Caki2 (cell line): ENCODE results near the gene STUM. TPM values are rescaled to one million over a fixed set of nuclear protein-coding genes. Genes with fewer than 3 reads are reported as not detected.

Source experiments
- DNase-seq: peaks from one replicate; pipeline ENCODE4 v3.0.0-alpha.2; 2015; ENCODE audit warnings: low read depth
- in situ Hi-C: cut with HindIII; loops from 2 replicates; pipeline ENCODE4 v1.10.0; 2016; ENCODE audit warnings: low sequenced_read_pairs, low pct_unique_long_range_greater_than_20kb, mixed read lengths
- total RNA-seq: library from RNA; depleted of rRNA; stranded (reverse); fragments of >200 nt; shearing (Covaris generic); gene quantifications from 2 replicates; pipeline ENCODE4 v1.2.3, GENCODE V29; 2014; ENCODE audit warnings: low replicate concordance

STUM gene
- total RNA-seq, 1 experiment from 2014 or later, result not detected

- in situ Hi-C loops, result no loop called here
These were observed 92.0 kb downstream of the STUM start for GRCh38 chr1:226640321-226641136.

GRCh38 chr1:226641671-226642231 is 93.2 kb downstream of the STUM start:
- in situ Hi-C loops, result no loop called here
- DNase-seq, result no peak

More at GRCh38 chr1:226640321-226641136, 92.0 kb downstream of the STUM start:
- no peak for DNase-seq

GRCh38 chr1:226642421-226642820 is 93.9 kb downstream of the STUM start:
- in situ Hi-C loops, result no loop called here
- DNase-seq, result no peak

DNA sequence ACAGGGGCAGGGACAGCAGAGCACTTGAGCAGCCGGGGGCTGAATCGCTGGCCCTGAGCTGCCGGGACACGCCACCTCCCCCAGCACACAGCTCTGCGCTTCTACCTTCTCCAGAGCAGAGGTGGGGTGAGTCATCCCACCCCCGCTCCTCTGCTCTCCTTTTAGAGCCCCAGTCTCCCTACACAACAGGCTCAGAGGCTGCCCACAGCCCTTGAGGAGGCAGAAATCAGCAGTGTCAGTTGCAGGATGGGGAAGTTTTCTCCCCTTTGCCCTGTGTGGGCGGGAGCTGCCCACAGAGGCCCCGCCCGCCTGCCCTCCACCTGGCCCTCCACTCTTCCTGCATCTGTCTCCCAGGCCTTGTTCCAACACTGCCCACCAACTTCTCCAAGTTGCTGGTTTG is 94.6 kb downstream of the STUM start:
- DNase-seq, result no peak
- in situ Hi-C loops, result no loop called here

GRCh38 chr1:226643611-226644540 is 95.3 kb downstream of the STUM start:
- in situ Hi-C loops, result no loop called here

DNA sequence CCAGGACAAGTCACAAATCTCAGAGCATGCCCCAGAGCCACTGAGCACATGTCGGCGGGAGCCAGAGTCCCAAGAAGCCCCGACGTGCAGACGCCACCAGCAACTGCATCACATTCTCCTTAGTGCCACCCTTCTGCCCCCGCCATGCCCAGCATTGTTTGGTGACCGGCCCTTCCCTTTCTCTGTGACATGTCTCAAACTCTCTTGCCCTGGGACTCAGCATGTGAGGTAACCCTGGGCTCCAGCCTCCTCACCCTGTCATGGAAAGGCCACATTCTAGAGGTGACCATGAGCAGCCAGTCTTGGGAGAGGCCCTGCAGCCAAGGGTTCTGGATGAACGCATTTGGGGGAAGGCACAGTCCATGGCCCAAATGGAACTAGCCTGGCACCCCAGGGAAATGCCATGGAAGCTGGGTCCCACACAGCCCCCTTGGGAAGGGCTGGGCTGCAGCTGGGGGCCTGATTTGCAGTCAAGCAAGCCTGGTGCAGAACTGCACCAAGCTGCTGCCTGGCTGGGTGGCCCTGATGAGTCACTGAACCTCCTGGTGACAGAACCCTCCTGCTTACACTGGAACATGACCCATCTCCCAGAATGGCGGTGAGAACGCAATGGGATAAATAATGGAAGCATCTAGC is 96.1 kb downstream of the STUM start:
- in situ Hi-C loops, result no loop called here
- no peak for DNase-seq

More at GRCh38 chr1:226643611-226644540, 95.3 kb downstream of the STUM start:
- DNase-seq, result no peak

- in situ Hi-C loops, result no loop called here
- no peak for DNase-seq
These were observed 96.9 kb downstream of the STUM start for GRCh38 chr1:226645279-226645976.

GRCh38 chr1:226646026-226646869 is 97.7 kb downstream of the STUM start:
- no peak for DNase-seq
- in situ Hi-C loops, result no loop called here

- no peak for DNase-seq
- in situ Hi-C loops, result no loop called here
These were observed 98.4 kb downstream of the STUM start for GRCh38 chr1:226646870-226647449.

GRCh38 chr1:226647719-226648118 is 99.2 kb downstream of the STUM start:
- DNase-seq, result no peak
- in situ Hi-C loops, result no loop called here

GRCh38 chr1:226648421-226648820 is 99.9 kb downstream of the STUM start:
- in situ Hi-C loops, result no loop called here
- no peak for DNase-seq

- DNase-seq, result no peak
- in situ Hi-C loops, result no loop called here
These were observed 100.7 kb downstream of the STUM start for GRCh38 chr1:226649244-226649643.

GRCh38 chr1:226649780-226650179 is 101.2 kb downstream of the STUM start:
- in situ Hi-C loops, result no loop called here
- DNase-seq, result no peak

DNA sequence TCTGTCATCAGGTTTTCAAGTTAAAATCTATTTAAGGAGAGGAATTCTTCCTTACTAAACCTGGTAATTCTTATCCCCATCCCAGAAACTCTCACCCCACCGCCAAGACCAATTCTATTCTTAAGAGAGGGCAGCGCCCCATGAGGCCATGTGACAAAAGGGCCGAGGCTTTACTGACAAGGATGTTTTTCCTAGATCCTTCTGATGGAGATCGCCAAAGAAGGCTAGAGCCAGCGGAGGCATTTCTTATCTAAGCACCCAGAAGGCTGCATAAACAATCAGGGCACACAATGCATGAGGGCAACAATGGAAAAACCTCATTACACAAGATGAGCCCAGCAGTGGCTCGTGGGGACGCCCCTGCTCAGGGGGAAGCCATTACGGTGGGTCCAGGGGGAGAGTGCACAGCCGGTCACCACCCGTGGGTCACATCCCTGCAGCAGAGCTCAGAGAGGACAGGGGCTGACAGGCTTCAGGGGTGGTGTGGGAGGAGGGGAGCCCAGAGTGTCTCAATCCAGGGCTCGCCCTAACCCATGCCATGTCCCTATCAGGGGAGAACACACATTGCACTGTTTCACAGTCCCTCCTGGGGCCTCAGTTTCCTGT is 101.8 kb downstream of the STUM start:
- in situ Hi-C loops, result no loop called here

GRCh38 chr1:226651041-226651731 is 102.6 kb downstream of the STUM start:
- DNase-seq, result no peak
- in situ Hi-C loops, result no loop called here

More for the DNA sequence above, 101.8 kb downstream of the STUM start:
- DNase-seq, result no peak

DNA sequence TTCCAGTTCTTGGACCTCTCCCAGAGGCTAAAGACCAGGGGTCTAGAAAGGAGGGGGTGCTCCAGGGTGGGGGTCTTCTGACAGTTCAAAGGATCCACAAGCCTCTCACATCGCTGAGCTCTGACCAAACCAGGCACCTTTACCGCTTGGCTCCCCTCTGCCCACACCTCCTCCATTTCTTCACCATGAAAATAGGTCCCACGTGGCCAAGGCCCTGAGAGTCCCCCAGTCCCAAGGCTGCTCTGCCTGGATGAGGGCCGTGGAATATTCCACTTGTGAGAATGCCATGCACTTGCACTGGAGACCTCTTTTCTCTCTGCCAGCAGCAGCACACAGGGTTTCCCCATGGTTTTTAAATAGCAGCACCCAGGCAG is 103.2 kb downstream of the STUM start:
- in situ Hi-C loops, result no loop called here
- DNase-seq, result no peak
